VCaP (cell line): ENCODE results near the gene HOXA4.

Experiments used
- H3K27ac ChIP-seq: fragments of 450-650 bp; 2 replicates; pipeline ENCODE4 v1.5.1; 2017
- CTCF ChIP-seq: fragments of 450-650 bp; conservative IDR thresholded peaks from 2 replicates; pipeline ENCODE4 v1.5.1; 2017; ENCODE audit warnings: mild to moderate bottlenecking, moderate library complexity

The HOXA4 gene

GRCh38 chr7:27130540-27131389 is at the start of gene HOXA4:
HOXA4 (minus strand) TSS chr7:27130757; CDS start chr7:27130733, 24 bp downstream.
- peak within 1 kb of the TSS; percentile 71 for H3K27ac ChIP-seq
- TF ChIP-seq CTCF = no peak

- TF ChIP-seq CTCF = peak; percentile 92
- H3K27ac ChIP-seq = peak overlapping the region; percentile 99
Measured at GRCh38 chr7:27179503-27180430, 49.2 kb upstream of the HOXA4 start.

- no peak for TF ChIP-seq CTCF
- H3K27ac ChIP-seq = peak overlapping the region; percentile 99
Measured at GRCh38 chr7:27179030-27179429, 48.5 kb upstream of the HOXA4 start.

- no peak for TF ChIP-seq CTCF
- H3K27ac ChIP-seq = peak overlapping the region; percentile 99
Measured at GRCh38 chr7:27178366-27178765, 47.8 kb upstream of the HOXA4 start.

GRCh38 chr7:27177795-27178320 is 47.3 kb upstream of the HOXA4 start:
- peak overlapping the region; percentile 99 for H3K27ac ChIP-seq

GRCh38 chr7:27176962-27177794 is 46.6 kb upstream of the HOXA4 start:
- peak overlapping the region; percentile 99 for H3K27ac ChIP-seq
- no peak for TF ChIP-seq CTCF

More at GRCh38 chr7:27177795-27178320, 47.3 kb upstream of the HOXA4 start:
- no peak for TF ChIP-seq CTCF
